Measurements from ENCODE around the gene LDLR.

DNA sequence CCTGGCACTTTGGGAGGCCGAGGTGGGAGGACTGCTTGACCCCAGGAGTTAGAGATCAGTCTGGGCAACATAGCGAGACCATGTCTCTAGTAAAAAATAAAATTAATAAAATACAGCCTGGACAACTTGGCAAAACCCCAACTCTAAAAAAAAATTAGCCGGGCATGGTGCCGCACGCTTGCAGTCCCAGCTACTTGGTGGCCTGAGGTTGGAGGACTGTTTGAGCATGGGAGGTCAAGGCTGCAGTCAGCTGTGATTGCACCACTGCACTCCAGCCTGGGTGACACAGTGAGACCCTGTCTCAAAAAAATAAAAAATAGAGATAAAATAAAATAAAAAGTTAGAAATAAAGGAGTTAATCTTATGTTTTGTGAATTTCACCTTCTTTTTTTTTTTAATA, 81.9 kb downstream of the LDLR start:
- no peak for TF ChIP-seq TAF1 (IDR thresholded peaks at IDR 0.05; ENCODE audit: low read depth, low read length)
- TF ChIP-seq POLR2A (IDR thresholded peaks at IDR 0.05; ENCODE audit: low read depth, low read length): no peak
- TF ChIP-seq SPI1 (IDR thresholded peaks at IDR 0.05; ENCODE audit: low read depth, low read length): no peak

Measured in GM12891 (cell line).